Natural killer cell (primary cell): ENCODE data around the gene PGC. TPM values are rescaled to one million over a fixed set of nuclear protein-coding genes. Genes with fewer than 3 reads are reported as not detected.

ENCODE experiments used
- ATAC-seq, 3 donors: fragments of 150-1000 bp in 2 of 3; fragments of 200-7000 bp in 1 of 3; cut with Tn5 transposase; 1 replicate in 1 of 3; 2 replicates in 2 of 3; pipeline ENCODE4 v1.10.0; 2021; ENCODE audit warnings: mild to moderate bottlenecking in 2 of 3, moderate library complexity in 2 of 3
- DNase-seq, 2 donors: peaks; one replicate each; pipeline versions ENCODE4 v3.0.0 to v3.0.0-alpha.2; 2013 to 2021; ENCODE audit warnings: mixed read lengths in 1 of 2
- H3K27ac ChIP-seq: one replicate; pipeline ENCODE4 v1.5.1; 2013; ENCODE audit warnings: mild to moderate bottlenecking, low read length
- H3K27me3 ChIP-seq: one replicate; pipeline ENCODE4 v1.6.1; 2013; ENCODE audit warnings: low read length; ENCODE audit not compliant: control insufficient read depth, insufficient read depth
- H3K36me3 ChIP-seq: one replicate; pipeline ENCODE4 v1.6.1; 2013; ENCODE audit warnings: low read length; ENCODE audit not compliant: control insufficient read depth, insufficient read depth
- H3K4me1 ChIP-seq: one replicate; pipeline ENCODE4 v1.6.1; 2013; ENCODE audit warnings: low read length; ENCODE audit not compliant: control insufficient read depth, insufficient read depth
- H3K4me3 ChIP-seq: one replicate; pipeline ENCODE4 v1.5.1; 2013; ENCODE audit warnings: low read length
- H3K9me3 ChIP-seq: one replicate; pipeline ENCODE4 v1.6.1; 2013; ENCODE audit warnings: low read length; ENCODE audit not compliant: control insufficient read depth, insufficient read depth
- H3K27ac Mint-ChIP-seq, 2 donors: one replicate each; pipeline ENCODE4 v1.8.0; 2022; ENCODE audit warnings: mild to moderate bottlenecking in 2 of 2, mixed read lengths in 2 of 2, moderate library complexity in 1 of 2
- H3K27me3 Mint-ChIP-seq, 2 donors: one replicate each; pipeline ENCODE4 v1.8.0; 2022; ENCODE audit warnings: low read depth in 2 of 2, mixed read lengths in 2 of 2
- H3K36me3 Mint-ChIP-seq: one replicate; pipeline ENCODE4 v1.8.0; 2022; ENCODE audit warnings: mixed read lengths
- H3K4me1 Mint-ChIP-seq, 2 donors: one replicate each; pipeline ENCODE4 v1.8.0; 2022; ENCODE audit warnings: mixed read lengths in 2 of 2
- H3K4me3 Mint-ChIP-seq: one replicate; pipeline ENCODE4 v1.8.0; 2022; ENCODE audit warnings: mild to moderate bottlenecking, moderate library complexity, mixed read lengths
- H3K9me3 Mint-ChIP-seq, 2 donors: one replicate each; pipeline ENCODE4 v1.8.0; 2022; ENCODE audit warnings: mixed read lengths in 2 of 2
- WGBS: methylation state at CpG from one replicate; pipeline ENCODE4 v1.1.7; 2013; ENCODE audit warnings: missing lambda C conversion rate; ENCODE audit not compliant: insufficient coverage; 5-methylcytosine and 5-hydroxymethylcytosine counted together
- intact Hi-C: fragments of 100-400 bp; cut with micrococcal nuclease; formaldehyde crosslinking; loops from one replicate; pipeline ENCODE4 v1.14.2; 2022
- total RNA-seq, 4 donors: library from RNA; stranded (reverse); fragments of 120-200 nt in 1 of 4; gene quantifications; one replicate each; pipeline versions ENCODE4 v1.2.3 to v1.2.4, GENCODE V29; 2013 to 2022
- TF ChIP-seq, protein P1 (sequence below): fragments of 200-600 bp; IDR thresholded peaks from one replicate; pipeline ENCODE4 v1.8.0; 2022; ENCODE audit warnings: antibody characterized with exemption

PGC gene
- total RNA-seq, 3 donors from 2014 or later (not counting 1 experiment from before 2014, with no cell fraction given), result not detected

DNA sequence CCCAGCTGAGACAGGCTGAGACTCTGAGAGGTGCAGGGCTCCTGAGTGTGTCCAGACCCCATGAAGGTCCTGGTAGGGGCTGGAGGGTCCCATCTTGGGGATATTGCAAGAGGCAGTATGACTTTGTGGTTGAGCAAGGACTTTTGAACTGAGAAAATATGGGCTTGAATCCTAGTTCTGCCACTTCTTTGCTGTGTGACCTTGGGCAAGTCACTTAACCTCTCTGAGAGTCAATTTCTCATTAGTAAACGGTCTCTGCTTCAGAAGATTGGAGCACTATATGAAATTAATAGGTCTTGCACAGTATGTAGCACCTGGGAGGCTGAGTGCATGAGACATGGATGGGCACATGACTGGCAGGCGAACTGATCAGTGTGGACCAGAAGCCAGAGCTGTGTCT, 54.5 kb downstream of the PGC start:
- peaks cover 10% of the 10 kb centered on the region for H3K4me1 ChIP-seq
- peaks cover 28% of the 10 kb centered on the region for H3K36me3 ChIP-seq
- intact Hi-C loops, result no loop called here
- no peaks in the 10 kb centered on the region for H3K9me3 Mint-ChIP-seq
- H3K4me1 Mint-ChIP-seq, result peaks cover 7 to 38% of the 10 kb centered on the region in 2 donors
- H3K36me3 Mint-ChIP-seq, result no peaks in the 10 kb centered on the region
- H3K4me3 Mint-ChIP-seq, result no peak overlapping the region
- no peak for DNase-seq
- WGBS, result 98% methylated on average over 2 of the region's 2 CpGs
- no peak for ATAC-seq
- no peak overlapping the region for H3K4me3 ChIP-seq
- no peaks in the 10 kb centered on the region for H3K27me3 ChIP-seq
- no peaks in the 10 kb centered on the region for H3K27me3 Mint-ChIP-seq
- TF ChIP-seq, protein P1, sequence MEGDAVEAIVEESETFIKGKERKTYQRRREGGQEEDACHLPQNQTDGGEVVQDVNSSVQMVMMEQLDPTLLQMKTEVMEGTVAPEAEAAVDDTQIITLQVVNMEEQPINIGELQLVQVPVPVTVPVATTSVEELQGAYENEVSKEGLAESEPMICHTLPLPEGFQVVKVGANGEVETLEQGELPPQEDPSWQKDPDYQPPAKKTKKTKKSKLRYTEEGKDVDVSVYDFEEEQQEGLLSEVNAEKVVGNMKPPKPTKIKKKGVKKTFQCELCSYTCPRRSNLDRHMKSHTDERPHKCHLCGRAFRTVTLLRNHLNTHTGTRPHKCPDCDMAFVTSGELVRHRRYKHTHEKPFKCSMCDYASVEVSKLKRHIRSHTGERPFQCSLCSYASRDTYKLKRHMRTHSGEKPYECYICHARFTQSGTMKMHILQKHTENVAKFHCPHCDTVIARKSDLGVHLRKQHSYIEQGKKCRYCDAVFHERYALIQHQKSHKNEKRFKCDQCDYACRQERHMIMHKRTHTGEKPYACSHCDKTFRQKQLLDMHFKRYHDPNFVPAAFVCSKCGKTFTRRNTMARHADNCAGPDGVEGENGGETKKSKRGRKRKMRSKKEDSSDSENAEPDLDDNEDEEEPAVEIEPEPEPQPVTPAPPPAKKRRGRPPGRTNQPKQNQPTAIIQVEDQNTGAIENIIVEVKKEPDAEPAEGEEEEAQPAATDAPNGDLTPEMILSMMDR, result no peak
- H3K27ac ChIP-seq, result no peak overlapping the region
- peak overlapping the region in 1 of 2 donors; percentile 48 for H3K27ac Mint-ChIP-seq
- no peaks in the 10 kb centered on the region for H3K9me3 ChIP-seq

DNA sequence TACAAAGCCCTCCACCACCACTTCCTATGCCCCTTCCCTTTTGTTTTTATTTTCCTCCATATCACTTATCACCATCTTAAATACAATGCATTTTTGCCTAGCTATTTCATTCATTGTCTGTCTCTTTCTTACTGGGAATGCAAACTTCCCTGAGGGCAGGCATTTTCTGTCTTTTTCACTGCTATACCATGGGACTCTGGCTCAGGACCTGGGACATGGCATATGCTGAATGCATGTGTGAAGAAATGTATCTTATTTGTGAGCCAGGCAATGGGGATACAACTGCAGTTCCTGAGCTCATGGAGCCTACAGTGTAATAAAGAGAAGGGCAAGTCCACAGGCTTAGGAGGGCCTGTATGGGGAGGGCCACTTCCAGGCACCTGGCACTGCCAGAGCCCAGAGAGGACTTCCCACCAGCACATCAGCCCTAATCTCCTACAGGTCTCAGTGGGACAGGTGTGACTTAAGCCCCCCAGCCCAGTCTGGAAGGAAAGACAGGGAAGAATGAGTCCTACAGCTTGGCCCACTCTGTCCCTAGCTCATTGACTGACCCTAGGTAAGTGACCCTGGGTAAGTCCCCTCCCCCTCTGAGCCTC, 55.0 kb downstream of the PGC start:
- peaks cover 7 to 38% of the 10 kb centered on the region in 2 donors for H3K4me1 Mint-ChIP-seq
- H3K36me3 ChIP-seq, result peaks cover 34% of the 10 kb centered on the region
- intact Hi-C loops, result no loop called here

DNA sequence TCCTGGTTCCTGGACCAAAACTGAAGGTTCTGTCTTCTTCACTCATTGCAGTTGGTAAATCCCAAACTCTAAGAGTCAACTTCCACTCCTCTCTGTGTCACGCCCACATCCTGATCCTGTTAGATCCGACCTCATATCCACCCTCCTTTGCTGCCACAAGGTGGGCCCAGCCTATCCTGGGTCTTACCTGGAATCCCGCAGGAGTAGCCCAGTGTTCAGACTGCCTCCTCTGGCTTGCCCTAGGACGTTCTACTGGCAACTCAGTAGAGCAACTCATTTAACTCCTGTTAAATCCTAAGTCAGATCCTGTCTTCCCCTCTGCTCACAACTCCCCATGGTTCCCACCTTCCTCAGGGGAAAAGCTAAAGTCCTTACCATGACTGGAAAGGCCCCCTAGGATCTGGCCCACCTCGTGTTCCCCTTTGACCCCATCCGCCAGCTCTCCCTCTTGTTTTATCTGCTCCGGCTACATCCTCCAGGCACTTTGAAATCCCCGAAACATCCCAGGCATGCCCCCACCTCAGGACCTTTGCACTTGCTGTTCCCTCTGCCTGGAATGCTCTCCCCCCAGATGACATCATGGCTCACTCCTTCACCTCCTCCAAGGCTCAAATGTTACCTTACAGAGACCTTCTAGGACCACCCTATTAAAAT, 55.6 kb downstream of the PGC start:
- Mint-ChIP-seq H3K4me3 (no peak overlapping the region), H3K9me3 (no peaks in the 10 kb centered on the region), H3K4me1 (peaks cover 7 to 34% of the 10 kb centered on the region in 2 donors), H3K27me3 (no peaks in the 10 kb centered on the region), H3K27ac (no peak overlapping the region), H3K36me3 (no peaks in the 10 kb centered on the region)
- Histone ChIP-seq H3K4me1 (peaks cover 10% of the 10 kb centered on the region), H3K9me3 (no peaks in the 10 kb centered on the region), H3K36me3 (peaks cover 38% of the 10 kb centered on the region), H3K4me3 (no peak overlapping the region), H3K27ac (no peak overlapping the region), H3K27me3 (no peaks in the 10 kb centered on the region)
- intact Hi-C loops, result no loop called here
- no peak for DNase-seq
- TF ChIP-seq, protein P1, result no peak
- 95% methylated on average over 8 of the region's 8 CpGs for WGBS
- ATAC-seq, result no peak

More for the DNA sequence above, 55.0 kb downstream of the PGC start:
- Mint-ChIP-seq H3K27me3 (no peaks in the 10 kb centered on the region), H3K4me3 (no peak overlapping the region), H3K9me3 (no peaks in the 10 kb centered on the region), H3K36me3 (no peaks in the 10 kb centered on the region), H3K27ac (no peak overlapping the region)
- Histone ChIP-seq H3K27me3 (no peaks in the 10 kb centered on the region), H3K27ac (no peak overlapping the region), H3K9me3 (no peaks in the 10 kb centered on the region), H3K4me3 (no peak overlapping the region), H3K4me1 (peaks cover 10% of the 10 kb centered on the region)
- DNase-seq, result no peak
- no peak for ATAC-seq
- TF ChIP-seq, protein P1, result no peak
